GM19238 (cell line): ENCODE data around the gene SLC17A7.
"Not testable (repeated sequence)": the region's sequence is repeated elsewhere in the genome, so short reads cannot be mapped to it uniquely, and the experiment has no call there.

Experiments used
- DNase-seq: peaks from one replicate; pipeline ENCODE4 v3.0.0; 2011; ENCODE audit warnings: low spot score; ENCODE audit not compliant: insufficient read length

Gene SLC17A7

GRCh38 chr19:49445997-49446396 is 4.7 kb upstream of the SLC17A7 start:
- no peak for DNase-seq

- DNase-seq = not testable (repeated sequence)
These were observed 2.9 kb upstream of the SLC17A7 start for GRCh38 chr19:49444100-49444700.

GRCh38 chr19:49443366-49444099 is 2.2 kb upstream of the SLC17A7 start:
- peak; percentile 97 for DNase-seq

GRCh38 chr19:49442771-49443365 is 1.5 kb upstream of the SLC17A7 start:
- DNase-seq = peak; percentile 70

GRCh38 chr19:49442354-49442753 is 1.0 kb upstream of the SLC17A7 start:
- DNase-seq = no peak

GRCh38 chr19:49441960-49442350 is 628 bp upstream of the SLC17A7 start:
- no peak for DNase-seq

GRCh38 chr19:49440439-49441209 is 703 bp downstream of the SLC17A7 start:
- DNase-seq = no peak

- DNase-seq = no peak
These were observed 1.5 kb downstream of the SLC17A7 start for GRCh38 chr19:49439836-49440235.

GRCh38 chr19:49438261-49438660 is 3.1 kb downstream of the SLC17A7 start:
- DNase-seq = no peak

GRCh38 chr19:49437231-49437630 is 4.1 kb downstream of the SLC17A7 start:
- no peak for DNase-seq

- no peak for DNase-seq
These were observed 4.8 kb downstream of the SLC17A7 start for GRCh38 chr19:49436381-49437017.

GRCh38 chr19:49435670-49436069 is 5.7 kb downstream of the SLC17A7 start:
- DNase-seq = no peak

GRCh38 chr19:49434907-49435583 is 6.3 kb downstream of the SLC17A7 start:
- DNase-seq = no peak

- no peak for DNase-seq
These were observed 8.0 kb downstream of the SLC17A7 start for GRCh38 chr19:49433240-49433901.

- no peak for DNase-seq
These were observed 8.9 kb downstream of the SLC17A7 start for GRCh38 chr19:49432141-49433073.

GRCh38 chr19:49431330-49431749 is 10.0 kb downstream of the SLC17A7 start:
- DNase-seq = no peak

- DNase-seq = no peak
These were observed 10.5 kb downstream of the SLC17A7 start for GRCh38 chr19:49430678-49431329.

- DNase-seq = no peak
These were observed 11.1 kb downstream of the SLC17A7 start for GRCh38 chr19:49430172-49430677.
